Measurements from ENCODE around the gene CD3D.

Gene CD3D

DNA sequence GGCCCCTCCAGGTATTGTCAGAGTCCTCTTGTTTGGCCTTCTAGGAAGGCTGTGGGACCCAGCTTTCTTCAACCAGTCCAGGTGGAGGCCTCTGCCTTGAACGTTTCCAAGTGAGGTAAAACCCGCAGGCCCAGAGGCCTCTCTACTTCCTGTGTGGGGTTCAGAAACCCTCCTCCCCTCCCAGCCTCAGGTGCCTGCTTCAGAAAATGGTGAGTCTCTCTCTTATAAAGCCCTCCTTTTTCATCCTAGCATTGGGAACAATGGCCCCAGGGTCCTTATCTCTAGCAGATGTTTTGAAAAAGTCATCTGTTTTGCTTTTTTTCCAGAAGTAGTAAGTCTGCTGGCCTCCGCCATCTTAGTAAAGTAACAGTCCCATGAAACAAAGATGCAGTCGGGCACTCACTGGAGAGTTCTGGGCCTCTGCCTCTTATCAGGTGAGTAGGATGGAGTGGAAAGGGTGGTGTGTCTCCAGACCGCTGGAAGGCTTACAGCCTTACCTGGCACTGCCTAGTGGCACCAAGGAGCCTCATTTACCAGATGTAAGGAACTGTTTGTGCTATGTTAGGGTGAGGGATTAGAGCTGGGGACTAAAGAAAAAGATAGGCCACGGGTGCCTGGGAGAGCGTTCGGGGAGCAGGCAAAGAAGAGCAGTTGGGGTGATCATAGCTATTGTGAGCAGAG, 37.8 kb downstream of the CD3D start, which contains the start of gene CD3E:
TSS of gene CD3E (plus strand) at position 163 of the 681 bp plus-strand sequence. CDS start at position 386, 223 bp downstream.
- Mint-ChIP-seq H3K27ac (peak within 1 kb of the TSS; percentile 99), H3K4me1 (ENCODE audit: low read depth) (peaks cover 42% of the 10 kb centered on the region), H3K4me3 (peak within 1 kb of the TSS; percentile 99), H3K27me3 (ENCODE audit: low read depth) (no peaks in the 10 kb centered on the region), H3K36me3 (ENCODE audit: low read depth) (peaks cover 42% of the 10 kb centered on the region), H3K9me3 (no peaks in the 10 kb centered on the region)
- DNase-seq (ENCODE audit: low spot score): peak; percentile 68

DNA sequence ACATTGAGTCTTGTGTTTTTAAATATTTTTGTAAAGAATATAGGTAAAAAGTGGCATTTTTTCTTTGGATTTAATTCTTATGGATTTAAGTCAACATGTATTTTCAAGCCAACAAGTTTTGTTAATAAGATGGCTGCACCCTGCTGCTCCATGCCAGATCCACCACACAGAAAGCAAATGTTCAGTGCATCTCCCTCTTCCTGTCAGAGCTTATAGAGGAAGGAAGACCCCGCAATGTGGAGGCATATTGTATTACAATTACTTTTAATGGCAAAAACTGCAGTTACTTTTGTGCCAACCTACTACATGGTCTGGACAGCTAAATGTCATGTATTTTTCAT, 38.3 kb downstream of the CD3D start:
- peak overlapping the region; percentile 99 for H3K27ac Mint-ChIP-seq
- H3K36me3 Mint-ChIP-seq (ENCODE audit: low read depth): peaks cover 37% of the 10 kb centered on the region
- no peak for DNase-seq (ENCODE audit: low spot score)
- H3K4me3 Mint-ChIP-seq: peak overlapping the region; percentile 99
- peaks cover 40% of the 10 kb centered on the region for H3K4me1 Mint-ChIP-seq (ENCODE audit: low read depth)
- H3K27me3 Mint-ChIP-seq (ENCODE audit: low read depth): no peaks in the 10 kb centered on the region
- no peaks in the 10 kb centered on the region for H3K9me3 Mint-ChIP-seq

DNA sequence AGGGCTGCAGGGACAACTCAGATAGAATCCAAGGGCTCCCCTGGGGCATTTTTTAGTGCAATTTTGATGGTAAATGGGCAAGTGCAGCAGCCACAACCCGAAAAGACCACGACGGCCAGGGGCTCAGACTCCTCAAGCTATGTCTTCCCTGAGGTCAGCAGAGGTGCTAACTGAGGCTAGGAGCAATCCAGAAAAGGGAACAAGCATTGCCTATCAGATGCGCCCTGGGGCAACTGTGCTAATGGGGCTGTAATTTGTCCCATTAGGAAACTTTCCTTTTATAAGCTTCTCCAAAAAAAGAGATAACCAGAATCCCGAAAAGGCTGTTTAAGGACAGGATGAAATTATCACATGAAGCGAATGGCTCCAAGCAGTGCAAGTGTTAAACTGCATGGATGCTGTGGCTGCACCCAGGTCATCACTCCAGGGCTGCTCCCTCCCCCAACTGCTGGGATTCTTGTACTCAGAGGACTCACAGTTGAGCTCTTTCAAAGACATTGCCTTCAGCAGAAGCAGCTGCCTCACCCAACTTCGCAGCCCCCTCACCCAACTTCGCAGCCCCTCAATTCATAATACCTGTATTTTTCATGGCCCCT, 40.8 kb downstream of the CD3D start:
- peaks cover 21% of the 10 kb centered on the region for H3K4me1 Mint-ChIP-seq (ENCODE audit: low read depth)
- no peak overlapping the region for H3K4me3 Mint-ChIP-seq
- peaks cover 16% of the 10 kb centered on the region for H3K36me3 Mint-ChIP-seq (ENCODE audit: low read depth)
- H3K9me3 Mint-ChIP-seq: no peaks in the 10 kb centered on the region
- no peak overlapping the region for H3K27ac Mint-ChIP-seq
- DNase-seq (ENCODE audit: low spot score): no peak
- H3K27me3 Mint-ChIP-seq (ENCODE audit: low read depth): no peaks in the 10 kb centered on the region

DNA sequence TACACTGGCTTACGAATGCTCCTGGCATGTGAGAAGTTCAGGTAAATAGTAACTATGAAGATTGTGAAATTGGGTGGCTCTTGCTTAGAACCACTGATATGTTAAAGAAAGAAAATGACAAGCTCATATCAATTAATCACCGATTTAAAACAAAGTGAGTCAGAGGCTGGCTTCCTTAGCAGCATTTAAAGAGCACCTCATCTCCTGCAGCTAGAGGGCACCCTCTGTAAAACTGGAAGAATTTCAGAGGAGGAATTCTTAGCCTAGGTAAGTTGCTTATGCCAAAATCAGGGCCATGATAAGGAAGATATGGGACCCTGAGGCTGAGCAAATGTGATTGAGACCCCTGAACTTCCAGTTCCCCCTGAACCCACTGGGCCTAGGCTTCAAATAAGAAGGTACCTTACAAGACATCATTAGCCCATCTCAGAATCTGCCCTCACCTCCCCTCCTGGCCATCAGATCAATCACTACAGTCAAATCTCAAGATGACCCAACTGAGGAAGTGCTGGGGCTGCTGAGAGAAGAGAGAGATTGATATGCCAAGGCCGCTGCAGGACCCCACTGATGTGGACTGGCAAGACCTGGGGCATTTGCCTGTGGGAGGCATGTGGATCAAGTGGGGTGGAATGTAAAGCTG, 46.6 kb downstream of the CD3D start:
- peak overlapping the region; percentile 7 for H3K27ac Mint-ChIP-seq
- H3K4me3 Mint-ChIP-seq: no peak overlapping the region
- no peaks in the 10 kb centered on the region for H3K27me3 Mint-ChIP-seq (ENCODE audit: low read depth)
- no peaks in the 10 kb centered on the region for H3K9me3 Mint-ChIP-seq
- H3K36me3 Mint-ChIP-seq (ENCODE audit: low read depth): no peaks in the 10 kb centered on the region
- H3K4me1 Mint-ChIP-seq (ENCODE audit: low read depth): peaks cover 16% of the 10 kb centered on the region
- no peak for DNase-seq (ENCODE audit: low spot score)

DNA sequence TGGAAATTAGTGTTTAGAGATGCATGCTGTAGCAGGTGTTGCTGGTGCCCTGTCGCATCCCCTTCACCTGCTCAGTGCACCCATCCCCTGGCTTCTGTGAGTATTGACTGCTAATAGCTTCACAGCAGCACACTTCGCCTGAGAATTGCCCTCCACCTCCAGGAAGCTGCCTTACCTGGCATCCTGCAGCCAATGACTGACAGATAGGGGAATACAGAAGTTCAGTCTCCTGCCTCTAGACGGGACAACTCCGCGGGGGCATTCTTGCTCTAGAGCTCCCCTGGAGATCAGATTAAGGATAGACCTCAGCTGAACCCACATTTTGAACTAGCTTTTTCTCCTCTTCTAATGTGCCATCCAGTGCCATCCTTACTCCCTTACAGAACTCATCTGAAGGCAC, 47.3 kb downstream of the CD3D start:
- Mint-ChIP-seq H3K36me3 (ENCODE audit: low read depth) (no peaks in the 10 kb centered on the region), H3K9me3 (no peaks in the 10 kb centered on the region), H3K27ac (no peak overlapping the region), H3K4me3 (no peak overlapping the region), H3K27me3 (ENCODE audit: low read depth) (no peaks in the 10 kb centered on the region), H3K4me1 (ENCODE audit: low read depth) (peaks cover 21% of the 10 kb centered on the region)
- no peak for DNase-seq (ENCODE audit: low spot score)

DNA sequence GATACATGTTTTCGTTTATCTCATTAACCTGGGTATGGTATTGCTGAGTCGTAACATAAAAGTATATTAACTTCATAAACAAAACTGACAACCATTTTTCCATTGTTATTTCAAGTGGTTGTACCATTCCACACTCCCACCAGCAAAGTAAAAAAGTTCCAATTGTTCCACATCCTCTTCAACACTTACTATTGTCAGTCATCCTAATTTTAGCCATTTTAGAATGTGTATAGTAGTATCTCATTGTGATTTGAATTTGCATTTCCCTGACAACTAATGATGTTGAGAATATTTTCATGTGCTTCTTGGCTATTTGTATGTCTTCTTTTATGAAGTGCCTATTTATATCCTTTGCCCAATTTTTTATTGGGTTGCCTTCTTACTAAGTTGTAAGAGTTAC, 48.5 kb downstream of the CD3D start:
- Mint-ChIP-seq H3K27ac (no peak overlapping the region), H3K36me3 (ENCODE audit: low read depth) (no peaks in the 10 kb centered on the region), H3K27me3 (ENCODE audit: low read depth) (no peaks in the 10 kb centered on the region), H3K4me1 (ENCODE audit: low read depth) (peaks cover 23% of the 10 kb centered on the region), H3K4me3 (no peak overlapping the region), H3K9me3 (no peaks in the 10 kb centered on the region)
- no peak for DNase-seq (ENCODE audit: low spot score)

DNA sequence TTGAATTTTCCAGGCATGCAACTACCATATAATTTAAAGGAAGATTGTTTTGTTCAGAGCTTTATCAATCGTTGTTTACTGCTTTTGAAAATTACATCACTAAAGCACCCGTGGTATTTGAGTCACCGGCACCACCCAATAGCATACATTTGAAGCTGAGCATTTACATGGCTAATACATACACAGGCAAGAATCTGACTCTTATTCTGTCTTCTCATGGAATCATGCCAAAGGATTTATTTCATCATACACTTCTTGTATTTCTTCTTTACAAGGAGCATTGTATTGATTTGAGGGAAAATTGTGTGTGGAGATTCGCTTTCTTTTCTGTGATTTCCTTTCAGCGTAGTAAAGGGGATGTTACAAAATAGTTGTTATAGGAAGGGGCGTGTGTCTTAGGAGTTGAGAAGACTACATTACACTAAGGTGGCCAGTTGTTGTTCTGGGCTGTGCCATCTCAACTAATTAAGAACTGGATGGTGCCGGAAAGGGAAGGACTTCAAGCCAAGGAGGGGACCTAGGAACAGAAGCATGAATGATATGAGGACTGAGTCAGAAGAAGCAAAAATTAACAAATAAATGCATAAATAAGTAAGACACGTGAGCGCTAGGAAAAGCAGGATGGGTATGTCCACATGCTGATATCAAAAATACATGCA, 50.9 kb downstream of the CD3D start:
- DNase-seq (ENCODE audit: low spot score): no peak
- Mint-ChIP-seq H3K4me1 (ENCODE audit: low read depth) (peaks cover 23% of the 10 kb centered on the region), H3K9me3 (no peaks in the 10 kb centered on the region), H3K36me3 (ENCODE audit: low read depth) (no peaks in the 10 kb centered on the region), H3K27ac (no peak overlapping the region), H3K27me3 (ENCODE audit: low read depth) (no peaks in the 10 kb centered on the region), H3K4me3 (no peak overlapping the region)

DNA sequence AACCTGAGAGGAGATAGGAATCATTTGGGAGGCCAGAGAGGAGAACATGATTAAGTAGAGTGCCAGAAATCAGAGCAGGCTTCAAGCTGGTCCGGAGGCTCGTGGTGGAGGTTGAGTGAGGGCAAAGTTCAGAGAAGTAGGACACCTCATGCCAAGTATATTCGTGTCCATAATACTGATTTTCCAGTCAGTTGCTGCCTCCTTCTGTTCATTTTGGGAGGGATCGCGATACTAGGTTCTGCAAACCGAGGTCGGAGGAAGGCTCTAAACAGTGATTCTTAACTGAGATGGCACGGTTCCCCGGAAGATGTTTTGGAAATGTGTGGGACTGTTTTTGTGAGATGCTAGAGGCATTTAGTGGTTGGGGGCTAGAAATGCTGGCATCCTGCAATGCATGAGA, 51.6 kb downstream of the CD3D start:
- Mint-ChIP-seq H3K36me3 (ENCODE audit: low read depth) (no peaks in the 10 kb centered on the region), H3K27me3 (ENCODE audit: low read depth) (no peaks in the 10 kb centered on the region), H3K9me3 (no peaks in the 10 kb centered on the region), H3K27ac (no peak overlapping the region), H3K4me1 (ENCODE audit: low read depth) (peaks cover 19% of the 10 kb centered on the region), H3K4me3 (no peak overlapping the region)
- peak; percentile 37 for DNase-seq (ENCODE audit: low spot score)

DNA sequence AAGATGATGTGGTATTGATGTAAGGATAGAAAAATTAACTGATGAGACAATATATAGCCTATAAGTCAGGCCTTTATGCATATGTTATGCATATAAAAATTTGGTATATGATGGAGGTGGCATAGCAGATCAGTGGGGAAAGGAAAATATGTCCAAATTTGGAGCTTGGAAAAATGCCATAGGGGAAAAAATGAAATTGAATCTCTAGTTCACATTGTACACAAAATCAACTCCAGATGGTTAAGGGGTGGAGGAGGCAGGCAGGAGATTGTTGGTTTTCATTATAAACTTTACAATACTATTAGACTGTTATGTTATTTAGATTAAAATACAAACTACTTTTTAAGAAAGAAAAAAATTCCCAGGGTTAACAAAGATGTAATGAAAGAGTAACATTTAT, 53.1 kb downstream of the CD3D start:
- Mint-ChIP-seq H3K4me1 (ENCODE audit: low read depth) (peaks cover 17% of the 10 kb centered on the region), H3K27ac (no peak overlapping the region), H3K27me3 (ENCODE audit: low read depth) (no peaks in the 10 kb centered on the region)

More for the DNA sequence above, 53.1 kb downstream of the CD3D start:
- H3K4me3 Mint-ChIP-seq: no peak overlapping the region
- no peak for DNase-seq (ENCODE audit: low spot score)
- H3K36me3 Mint-ChIP-seq (ENCODE audit: low read depth): no peaks in the 10 kb centered on the region
- H3K9me3 Mint-ChIP-seq: no peaks in the 10 kb centered on the region
